SHP77 treated with DMSO at 0.1 percent for 48 hours (cell line): ENCODE results near the gene SIRT6.
"Not testable (repeated sequence)": the region's sequence is repeated elsewhere in the genome, so short reads cannot be mapped to it uniquely, and the experiment has no call there.

ENCODE experiments used
- DNase-seq: peaks from one replicate; lab custom pipeline; 2025; lab: John Stamatoyannopoulos, UW

SIRT6 gene

GRCh38 chr19:4199699-4200293 lies 17.4 kb upstream of the SIRT6 start:
- no peak for DNase-seq

- DNase-seq: no peak
Measured at GRCh38 chr19:4198467-4199126, 16.2 kb upstream of the SIRT6 start.

- no peak for DNase-seq
Measured at GRCh38 chr19:4197625-4198466, 15.5 kb upstream of the SIRT6 start.

- no peak for DNase-seq
Measured at GRCh38 chr19:4197228-4197624, 14.9 kb upstream of the SIRT6 start.

GRCh38 chr19:4196587-4197148 lies 14.3 kb upstream of the SIRT6 start:
- no peak for DNase-seq

- no peak for DNase-seq
Measured at GRCh38 chr19:4196009-4196408, 13.6 kb upstream of the SIRT6 start.

GRCh38 chr19:4194353-4194752 lies 12.0 kb upstream of the SIRT6 start:
- DNase-seq: no peak

- DNase-seq: not testable (repeated sequence)
Measured at GRCh38 chr19:4192537-4192936, 10.2 kb upstream of the SIRT6 start.

- no peak for DNase-seq
Measured at GRCh38 chr19:4189641-4190040, 7.3 kb upstream of the SIRT6 start.

GRCh38 chr19:4187313-4188122 lies 5.2 kb upstream of the SIRT6 start:
- DNase-seq: no peak

- peak; percentile 55 for DNase-seq
Measured at GRCh38 chr19:4186087-4186993, 4.0 kb upstream of the SIRT6 start.

GRCh38 chr19:4185413-4186086 lies 3.2 kb upstream of the SIRT6 start:
- DNase-seq: no peak

GRCh38 chr19:4184718-4185352 lies 2.5 kb upstream of the SIRT6 start:
- no peak for DNase-seq

GRCh38 chr19:4183967-4184717 lies 1.8 kb upstream of the SIRT6 start:
- peak; percentile 9 for DNase-seq

GRCh38 chr19:4181053-4181508 lies 1.3 kb downstream of the SIRT6 start:
- no peak for DNase-seq

- no peak for DNase-seq
Measured at GRCh38 chr19:4178990-4179389, 3.4 kb downstream of the SIRT6 start.

- DNase-seq: no peak
Measured at GRCh38 chr19:4177146-4177545, 5.2 kb downstream of the SIRT6 start.

GRCh38 chr19:4175669-4175931 lies 6.8 kb downstream of the SIRT6 start:
- no peak for DNase-seq
